SK-N-SH (cell line): ENCODE measurements around the gene LMOD3. TPM values are rescaled to one million over a fixed set of nuclear protein-coding genes. Genes with fewer than 3 reads are reported as not detected.
A peak's percentile ranks its signal among the peaks of the same experiment; 100 is the strongest.

ENCODE experiments used
- CTCF ChIA-PET: fragments of 300-600, 350-600 bp; formaldehyde crosslinking; extraction: SDS; loops from one replicate; lab custom pipeline; 2021; lab: Yijun Ruan, JAX
- POLR2A ChIA-PET: fragments of 350-600 bp; sonication (Branson Sonifier 250); formaldehyde crosslinking; extraction: SDS; loops from one replicate; lab custom pipeline; 2020; ENCODE audit warnings: antibody characterized with exemption, inconsistent platforms; lab: Yijun Ruan, JAX
- DNase-seq: peaks from one replicate; pipeline ENCODE4 v3.0.0; 2012
- H2AFZ ChIP-seq: fragments of 200-600 bp; sonication (generic); 2 replicates; pipeline ENCODE4 v1.8.1; 2016; ENCODE audit warnings: antibody characterized with exemption, mild to moderate bottlenecking, low read depth
- H3F3A ChIP-seq: fragments of 200-600 bp; sonication (generic); replicated peaks from 2 replicates; pipeline ENCODE3; 2016; ENCODE audit warnings: antibody characterized with exemption, mild to moderate bottlenecking; ENCODE audit not compliant: insufficient read depth
- H3K27ac ChIP-seq, 2 experiments: fragments of 200-500 bp in 1 of 2; fragments of 200-600 bp in 1 of 2; sonication (Bioruptor generic) in 1 of 2; sonication (generic), shearing (Covaris generic) in 1 of 2; 2 replicates each; pipeline versions ENCODE4 v1.5.1 to v1.6.1; 2014 to 2016; ENCODE audit warnings: low read depth in 2 of 2, inconsistent platforms in 1 of 2, low read length in 1 of 2, mild to moderate bottlenecking in 1 of 2, mixed read lengths in 1 of 2
- H3K27me3 ChIP-seq: fragments of 200-600 bp; sonication (generic), shearing (Covaris generic); 2 replicates; pipeline ENCODE4 v1.6.1; 2016; ENCODE audit warnings: mixed run types; ENCODE audit not compliant: insufficient read depth
- H3K36me3 ChIP-seq, 2 experiments: fragments of 200-500 bp in 1 of 2; fragments of 200-600 bp in 1 of 2; sonication (Bioruptor generic) in 1 of 2; sonication (generic) in 1 of 2; replicated peaks in 1 of 2; 2 replicates each; pipeline versions ENCODE3 to v1.5.1; 2014 to 2016; ENCODE audit warnings: low read length in 1 of 2, mild to moderate bottlenecking in 1 of 2; ENCODE audit not compliant: insufficient read depth in 2 of 2, control insufficient read depth in 1 of 2
- H3K4me1 ChIP-seq, 2 experiments: fragments of 200-500 bp in 1 of 2; fragments of 200-600 bp in 1 of 2; sonication (Bioruptor generic) in 1 of 2; sonication (generic), shearing (Covaris generic) in 1 of 2; 2 replicates each; pipeline versions ENCODE4 v1.5.1 to v1.6.1; 2014 to 2016; ENCODE audit warnings: low read depth in 1 of 2, low read length in 1 of 2, mixed run types in 1 of 2; ENCODE audit not compliant: insufficient read depth in 2 of 2, control insufficient read depth in 1 of 2
- H3K4me2 ChIP-seq: fragments of 200-600 bp; sonication (generic), shearing (Covaris generic); 2 replicates; pipeline ENCODE4 v1.6.1; 2017; ENCODE audit warnings: mixed run types
- H3K4me3 ChIP-seq, 2 experiments: fragments of 200-500 bp in 1 of 2; fragments of 200-600 bp in 1 of 2; sonication (Bioruptor generic) in 1 of 2; sonication (generic), shearing (Covaris generic) in 1 of 2; 2 replicates each; pipeline versions ENCODE4 v1.5.1 to v1.8.1; 2014 to 2016; ENCODE audit warnings: low read depth in 2 of 2, inconsistent platforms in 1 of 2, low read length in 1 of 2, mild to moderate bottlenecking in 1 of 2, mixed read lengths in 1 of 2, moderate library complexity in 1 of 2
- H3K79me2 ChIP-seq: fragments of 200-600 bp; sonication (generic); 2 replicates; pipeline ENCODE4 v1.8.1; 2017; ENCODE audit warnings: mild to moderate bottlenecking; ENCODE audit not compliant: insufficient read depth
- H3K9ac ChIP-seq: fragments of 200-600 bp; sonication (generic); 2 replicates; pipeline ENCODE4 v1.6.1; 2017; ENCODE audit warnings: mixed run types
- H3K9me2 ChIP-seq: fragments of 200-600 bp; sonication (generic); 2 replicates; pipeline ENCODE4 v1.6.1; 2017; ENCODE audit warnings: mixed run types
- H3K9me3 ChIP-seq: fragments of 200-600 bp; sonication (generic); 2 replicates; pipeline ENCODE4 v1.6.1; 2017; ENCODE audit warnings: mixed run types, mild to moderate bottlenecking, moderate library complexity
- H4K20me1 ChIP-seq: fragments of 200-600 bp; sonication (generic); 2 replicates; pipeline ENCODE4 v1.6.1; 2017; ENCODE audit warnings: mild to moderate bottlenecking, mixed run types; ENCODE audit not compliant: insufficient read depth
- CHD2 ChIP-seq: fragments of 150-350 bp; IDR thresholded peaks from 2 replicates; pipeline ENCODE4 v1.6.1; 2018; ENCODE audit warnings: low read length; ENCODE audit not compliant: partially characterized antibody
- EP300 ChIP-seq, 2 experiments: IDR thresholded peaks; 2 replicates each; pipeline versions ENCODE4 v1.4.0 to v1.6.1; 2012; ENCODE audit warnings: borderline replicate concordance in 1 of 2, low read depth in 1 of 2, low read length in 1 of 2
- EZH2phosphoT487 ChIP-seq: fragments of 200-600 bp; sonication (generic); IDR thresholded peaks from 2 replicates; pipeline ENCODE4 v1.6.1; 2017; ENCODE audit warnings: low read depth, mixed run types, mild to moderate bottlenecking, antibody characterized with exemption, moderate library complexity, borderline replicate concordance
- FOXM1 ChIP-seq: IDR thresholded peaks from 2 replicates; pipeline ENCODE4 v1.4.0; 2012; ENCODE audit warnings: low read depth, mild to moderate bottlenecking
- IRF3 ChIP-seq: fragments of 150-350 bp; IDR thresholded peaks from 2 replicates; pipeline ENCODE4 v1.6.1; 2016; ENCODE audit warnings: mild to moderate bottlenecking, low read depth, low read length
- NFIC ChIP-seq: IDR thresholded peaks from 2 replicates; pipeline ENCODE4 v1.4.0; 2012; ENCODE audit warnings: borderline replicate concordance
- REST ChIP-seq: IDR thresholded peaks from 2 replicates; pipeline ENCODE4 v1.6.1; 2012; ENCODE audit warnings: mild to moderate bottlenecking, low read depth, low read length, moderate library complexity
- RXRA ChIP-seq: IDR thresholded peaks from 2 replicates; pipeline ENCODE4 v1.4.0; 2012; ENCODE audit warnings: low read depth, mild to moderate bottlenecking, borderline replicate concordance
- TCF12 ChIP-seq: IDR thresholded peaks from 2 replicates; pipeline ENCODE4 v1.4.0; 2012
- YY1 ChIP-seq: IDR thresholded peaks from 2 replicates; pipeline ENCODE4 v1.4.0; 2012; ENCODE audit warnings: low read depth, mild to moderate bottlenecking
- WGBS: methylation state at CpG from one replicate; pipeline ENCODE4 v1.1.6; 2017; ENCODE audit warnings: low lambda C conversion rate; 5-methylcytosine and 5-hydroxymethylcytosine counted together
- polyA plus RNA-seq, 3 experiments: library from polyadenylated mRNA; depleted of rRNA; stranded (reverse); fragments of >200 nt; gene quantifications; 2 replicates each; pipeline ENCODE4 v1.2.3, GENCODE V29; 2012

Gene LMOD3
- polyA plus RNA-seq, 1 of the 3 experiments (the other 2 are of a cell fraction), result not detected

GRCh38 chr3:69088063-69088462 is 34.3 kb downstream of the LMOD3 start (continued):
- TF ChIP-seq FOXM1, result no peak
- TF ChIP-seq EP300 (IDR thresholded peaks at IDR 0.05; ENCODE audit: borderline replicate concordance in 1 of 2, low read depth in 1 of 2, low read length in 1 of 2), result no peak

- H3K9ac ChIP-seq, result peak overlapping the region; percentile 86; the same call in 1 of the 2 replicates
- peaks cover 42% of the 10 kb centered on the region for H3F3A ChIP-seq
- H3K9me3 ChIP-seq, result no peaks in the 10 kb centered on the region
- no peak for DNase-seq
- peak overlapping the region; percentile 72 for H3K4me2 ChIP-seq
- H3K4me1 ChIP-seq, result peaks cover 28 to 47% of the 10 kb centered on the region in 2 experiments
- peaks cover 74% of the 10 kb centered on the region for H3K79me2 ChIP-seq
- H3K27ac ChIP-seq, result peak overlapping the region; percentile 4 to 94; a peak in 2 of 4 replicates
- H3K27me3 ChIP-seq, result no peaks in the 10 kb centered on the region
- CTCF ChIA-PET, result interaction anchor here (0.7 to 1.3 kb wide), 2 partner anchors 33 to 409 kb away, joined by 3 to 8 read pairs; no protein-coding TSS in a partner anchor
- no peak overlapping the region for H2AFZ ChIP-seq
- H3K36me3 ChIP-seq, result peaks cover 0 to 18% of the 10 kb centered on the region in 2 experiments
- 99% methylated on average over 3 of the region's 3 CpGs for WGBS
- H3K9me2 ChIP-seq, result no peaks in the 10 kb centered on the region
- peaks cover 34% of the 10 kb centered on the region for H4K20me1 ChIP-seq
- TF ChIP-seq EZH2phosphoT487, result no peak
- TF ChIP-seq IRF3, result no peak
- no peak for TF ChIP-seq REST
- TF ChIP-seq CHD2, result no peak
- no peak for TF ChIP-seq NFIC
- TF ChIP-seq YY1, result no peak
- no peak for TF ChIP-seq RXRA
- TF ChIP-seq FOXM1, result no peak
- no peak for TF ChIP-seq TCF12
- peak overlapping the region in 1 of 2 experiments; percentile 93; a peak in 2 of 4 replicates for H3K4me3 ChIP-seq
- POLR2A ChIA-PET, result no interaction called here
Measured at GRCh38 chr3:69087030-69087791, 35.2 kb downstream of the LMOD3 start.
